Left ventricle myocardium inferior (tissue), 1 donor: ENCODE data around the gene ZBTB2. TPM values are rescaled to one million over a fixed set of nuclear protein-coding genes. Genes with fewer than 3 reads are reported as not detected.
"Not testable (repeated sequence)": the region's sequence is repeated elsewhere in the genome, so short reads cannot be mapped to it uniquely, and the experiment has no call there.

Source experiments
- DNase-seq: peaks from one replicate; pipeline ENCODE4 v3.0.0-alpha.2; 2020
- H3K27ac ChIP-seq: fragments of 200-600 bp; replicated peaks from 2 replicates; pipeline ENCODE4 v1.8.0; 2021
- H3K27me3 ChIP-seq: fragments of 200-600 bp; 2 replicates; pipeline ENCODE4 v1.8.0; 2021; ENCODE audit warnings: low read depth
- H3K36me3 ChIP-seq: fragments of 200-600 bp; 2 replicates; pipeline ENCODE4 v1.8.0; 2021
- H3K4me1 ChIP-seq: fragments of 200-600 bp; 2 replicates; pipeline ENCODE4 v1.8.0; 2021
- H3K4me3 ChIP-seq: fragments of 200-600 bp; 2 replicates; pipeline ENCODE4 v1.8.0; 2021; ENCODE audit warnings: mild to moderate bottlenecking, moderate library complexity
- H3K9me3 ChIP-seq: fragments of 200-600 bp; replicated peaks from 2 replicates; pipeline ENCODE4 v1.8.0; 2021
- intact Hi-C: fragments of 100-400 bp; cut with micrococcal nuclease; formaldehyde crosslinking; loops from one replicate; pipeline ENCODE4 v1.11.0; 2022
- total RNA-seq: library from RNA; stranded (reverse); fragmentation: NEBNext Ultra II Directional; extraction: Animal tissue kit (Norgen Biotek cat#: 25700); gene quantifications from one replicate; pipeline ENCODE4 v1.2.1, GENCODE V29; 2021
- TF ChIP-seq, protein P1 (sequence below): fragments of 200-600 bp; IDR thresholded peaks from 2 replicates; pipeline ENCODE4 v1.8.0; 2021; ENCODE audit warnings: antibody characterized with exemption, mild to moderate bottlenecking, borderline replicate concordance
- donor health status: DM: no; HTN: yes; CAD: no; lungs with severe emphysema.

The ZBTB2 gene
- total RNA-seq, 1 donor from 2014 or later = 4.6 TPM

GRCh38 chr6:151357758-151358436 lies 33.5 kb downstream of the ZBTB2 start:
- H3K36me3 ChIP-seq = peaks cover 21% of the 10 kb centered on the region
- H3K27me3 ChIP-seq = no peaks in the 10 kb centered on the region
- intact Hi-C loops = no loop called here
- peaks cover 6% of the 10 kb centered on the region for H3K4me1 ChIP-seq
- H3K9me3 ChIP-seq = no peaks in the 10 kb centered on the region
- H3K4me3 ChIP-seq = no peak overlapping the region
- H3K27ac ChIP-seq = no peak overlapping the region
- DNase-seq = no peak
- TF ChIP-seq, protein P1, sequence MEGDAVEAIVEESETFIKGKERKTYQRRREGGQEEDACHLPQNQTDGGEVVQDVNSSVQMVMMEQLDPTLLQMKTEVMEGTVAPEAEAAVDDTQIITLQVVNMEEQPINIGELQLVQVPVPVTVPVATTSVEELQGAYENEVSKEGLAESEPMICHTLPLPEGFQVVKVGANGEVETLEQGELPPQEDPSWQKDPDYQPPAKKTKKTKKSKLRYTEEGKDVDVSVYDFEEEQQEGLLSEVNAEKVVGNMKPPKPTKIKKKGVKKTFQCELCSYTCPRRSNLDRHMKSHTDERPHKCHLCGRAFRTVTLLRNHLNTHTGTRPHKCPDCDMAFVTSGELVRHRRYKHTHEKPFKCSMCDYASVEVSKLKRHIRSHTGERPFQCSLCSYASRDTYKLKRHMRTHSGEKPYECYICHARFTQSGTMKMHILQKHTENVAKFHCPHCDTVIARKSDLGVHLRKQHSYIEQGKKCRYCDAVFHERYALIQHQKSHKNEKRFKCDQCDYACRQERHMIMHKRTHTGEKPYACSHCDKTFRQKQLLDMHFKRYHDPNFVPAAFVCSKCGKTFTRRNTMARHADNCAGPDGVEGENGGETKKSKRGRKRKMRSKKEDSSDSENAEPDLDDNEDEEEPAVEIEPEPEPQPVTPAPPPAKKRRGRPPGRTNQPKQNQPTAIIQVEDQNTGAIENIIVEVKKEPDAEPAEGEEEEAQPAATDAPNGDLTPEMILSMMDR = no peak

GRCh38 chr6:151356983-151357382 lies 34.4 kb downstream of the ZBTB2 start:
- H3K27me3 ChIP-seq, intact Hi-C loops, H3K9me3 ChIP-seq, DNase-seq, H3K4me3 ChIP-seq, H3K27ac ChIP-seq, H3K4me1 ChIP-seq: not testable (repeated sequence)
- peaks cover 16% of the 10 kb centered on the region for H3K36me3 ChIP-seq

DNA sequence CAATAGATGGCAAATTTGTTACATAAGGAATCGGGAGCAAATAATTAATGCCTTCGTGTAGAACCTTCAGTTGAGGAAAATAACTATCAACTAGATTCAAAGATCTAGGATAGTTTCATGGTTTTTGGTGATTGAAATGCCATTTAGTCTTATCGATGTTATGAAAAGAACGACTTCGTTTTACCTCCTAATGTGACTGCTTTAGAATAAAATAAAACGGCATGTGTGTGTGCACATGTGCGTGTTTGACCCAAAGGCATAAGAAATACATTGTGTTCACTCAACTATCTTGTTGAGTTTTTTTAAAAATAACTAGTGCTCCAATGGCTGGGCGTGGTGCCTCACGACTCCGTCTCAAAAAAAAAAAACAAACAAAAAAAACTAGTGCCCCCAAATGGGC lies 37.6 kb downstream of the ZBTB2 start:
- H3K27ac ChIP-seq = no peak overlapping the region
- DNase-seq = no peak
- no peak overlapping the region for H3K4me3 ChIP-seq
- H3K4me1 ChIP-seq = peaks cover 6% of the 10 kb centered on the region
- TF ChIP-seq, protein P1 = no peak
- intact Hi-C loops = no loop called here
- H3K36me3 ChIP-seq = peaks cover 15% of the 10 kb centered on the region
- no peaks in the 10 kb centered on the region for H3K27me3 ChIP-seq
- no peaks in the 10 kb centered on the region for H3K9me3 ChIP-seq

- Histone ChIP-seq H3K27ac (no peak overlapping the region), H3K4me1 (peaks cover 6% of the 10 kb centered on the region), H3K36me3 (peaks cover 17% of the 10 kb centered on the region), H3K9me3 (no peaks in the 10 kb centered on the region), H3K4me3 (no peak overlapping the region), H3K27me3 (no peaks in the 10 kb centered on the region)
- no peak for DNase-seq
- intact Hi-C loops = no loop called here
- TF ChIP-seq, protein P1 = no peak
These were observed 38.7 kb downstream of the ZBTB2 start for GRCh38 chr6:151352410-151353396.

GRCh38 chr6:151351731-151352130 lies 39.6 kb downstream of the ZBTB2 start:
- Histone ChIP-seq H3K27ac (no peak overlapping the region), H3K36me3 (peaks cover 17% of the 10 kb centered on the region)

More at GRCh38 chr6:151351731-151352130, 39.6 kb downstream of the ZBTB2 start:
- Histone ChIP-seq H3K9me3 (no peaks in the 10 kb centered on the region), H3K4me1 (peaks cover 6% of the 10 kb centered on the region), H3K4me3 (no peak overlapping the region), H3K27me3 (no peaks in the 10 kb centered on the region)
- intact Hi-C loops = no loop called here
- TF ChIP-seq, protein P1 = no peak
- no peak for DNase-seq
